HG03095 (cell line): Measurements from ENCODE around the gene RGR.

Experiments used
- ATAC-seq: cut with Tn5 transposase; IDR thresholded peaks from one replicate; pipeline ENCODE4 v1.9.1; 2021; ENCODE audit warnings: moderate library complexity; ENCODE audit not compliant: unreplicated experiment

Gene RGR

DNA sequence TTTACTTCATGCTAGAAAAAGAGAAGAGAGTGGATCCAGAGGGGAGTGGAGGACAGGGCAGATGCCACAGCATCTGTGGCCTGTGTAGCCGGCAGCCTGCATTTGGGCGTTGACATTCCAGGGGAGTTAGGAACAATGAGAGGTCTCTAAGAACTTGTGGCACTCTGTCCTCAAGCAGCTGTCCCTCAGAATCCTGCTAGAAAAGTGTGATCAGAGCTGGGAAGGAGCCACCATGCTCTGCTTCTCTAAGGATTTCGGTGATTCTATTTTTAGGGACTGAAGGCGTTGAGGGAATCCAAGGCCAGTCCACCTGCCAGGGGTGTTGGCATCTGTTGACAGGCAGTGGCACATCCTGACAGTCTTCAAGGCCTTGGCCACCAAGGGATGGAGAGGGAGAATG, 27.1 kb upstream of the RGR start:
- ATAC-seq, result no peak

DNA sequence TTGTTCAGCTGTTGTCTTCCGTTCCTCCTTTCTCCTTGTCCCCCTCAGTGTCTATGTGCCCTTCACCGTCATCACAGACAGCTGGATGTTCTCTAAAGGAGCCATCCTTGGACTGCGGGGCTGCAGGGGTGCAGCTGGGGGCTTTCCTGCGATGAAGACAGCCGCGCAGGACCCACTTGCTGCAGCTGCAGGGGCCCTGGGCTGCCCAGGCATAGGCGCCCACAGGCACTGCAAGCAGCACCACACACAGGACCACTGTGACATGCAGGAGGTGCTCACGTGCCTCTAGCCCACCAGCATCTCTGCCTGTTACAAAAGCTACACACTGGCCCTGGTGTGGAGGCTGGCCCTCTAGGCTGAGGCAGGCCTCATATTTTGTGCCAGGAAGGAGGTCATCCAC, 22.9 kb upstream of the RGR start:
- ATAC-seq, result no peak

DNA sequence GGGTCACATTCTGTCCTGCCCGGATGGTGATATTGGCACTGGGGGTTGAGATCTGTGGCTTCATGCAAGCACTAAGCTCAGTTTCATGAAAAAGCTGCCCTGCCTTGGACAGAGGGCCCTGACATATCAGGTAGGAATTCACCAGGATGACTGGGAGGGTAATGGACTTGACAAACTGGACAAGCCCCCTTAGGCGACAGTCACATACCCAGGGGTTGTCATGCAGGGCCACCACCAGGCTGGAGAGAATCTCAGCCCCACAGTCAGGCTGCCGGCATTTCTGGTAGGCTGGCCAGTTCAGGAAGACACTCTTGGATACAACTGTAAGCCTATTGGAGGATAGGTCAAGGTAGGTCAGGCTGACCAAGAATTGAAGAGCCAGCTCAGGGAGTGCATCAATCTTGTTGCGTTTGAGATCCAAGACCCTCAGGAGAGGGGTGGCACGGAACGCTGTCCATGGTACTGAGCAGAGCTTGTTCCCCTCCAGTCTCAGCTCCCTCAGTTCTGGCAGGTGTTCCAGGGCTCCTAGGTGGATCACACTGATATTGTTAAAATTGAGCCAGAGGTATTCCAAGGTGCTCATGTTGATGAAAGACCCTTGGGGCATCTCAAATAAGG, 20.3 kb upstream of the RGR start:
- no peak for ATAC-seq

DNA sequence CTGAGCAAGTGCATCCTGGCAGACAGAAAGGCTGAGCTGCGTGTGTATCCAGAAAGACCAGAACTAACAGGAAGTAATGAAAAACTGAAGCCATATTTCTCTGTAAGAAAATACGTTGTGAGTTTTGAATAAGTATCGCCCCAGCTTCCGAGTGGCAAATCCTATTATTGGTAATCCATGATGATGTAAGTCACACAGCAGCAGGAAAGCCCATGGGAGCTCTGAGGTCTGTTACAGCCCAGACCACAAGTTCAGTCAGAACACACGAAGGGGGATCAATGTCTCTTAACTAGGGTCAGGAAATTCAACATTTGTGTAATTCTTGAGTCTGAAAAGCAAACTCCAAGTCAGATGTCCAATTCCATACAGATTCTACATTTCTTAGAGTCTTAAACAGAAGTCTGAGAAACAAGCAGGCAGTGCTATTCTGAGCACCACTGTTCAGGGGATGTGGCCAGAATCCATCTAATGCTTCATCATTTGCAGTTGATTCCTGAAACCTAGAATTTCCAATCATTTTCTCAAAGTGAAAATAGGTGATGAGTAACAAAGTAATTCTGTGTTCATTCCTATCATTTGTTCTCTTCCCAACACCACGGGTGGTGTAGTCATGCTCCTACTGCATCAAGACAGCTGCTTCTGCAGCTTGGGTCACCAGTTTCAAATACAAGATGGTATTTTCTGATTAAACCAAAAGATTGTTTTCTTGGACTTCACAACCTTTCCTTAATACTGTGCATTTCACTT, 19.3 kb upstream of the RGR start, which contains the start of gene LRIT2:
Gene LRIT2, minus strand, starts transcription at position 118 of the 747 bp plus-strand sequence. Its CDS starts 24 bp downstream, at position 94.
- ATAC-seq, result no peak

DNA sequence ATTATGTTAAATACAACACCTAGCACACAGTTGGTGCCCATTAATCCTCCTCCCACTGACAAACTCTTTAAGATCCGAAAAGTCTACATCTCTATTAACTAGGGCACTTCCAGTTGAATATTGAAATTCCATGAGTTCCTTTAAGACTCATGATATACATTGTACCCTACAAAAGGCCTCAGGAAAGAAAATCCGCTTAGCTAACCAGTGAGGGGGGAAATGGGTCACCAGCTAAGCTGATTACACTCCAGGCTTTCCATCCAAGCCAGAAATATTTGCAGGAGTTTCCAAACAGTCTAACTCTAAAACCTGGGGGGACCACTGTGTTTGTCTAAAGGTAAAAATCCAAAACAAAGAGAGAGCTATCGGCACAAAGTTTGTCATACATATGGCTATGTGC, 18.2 kb upstream of the RGR start:
- ATAC-seq, result no peak

DNA sequence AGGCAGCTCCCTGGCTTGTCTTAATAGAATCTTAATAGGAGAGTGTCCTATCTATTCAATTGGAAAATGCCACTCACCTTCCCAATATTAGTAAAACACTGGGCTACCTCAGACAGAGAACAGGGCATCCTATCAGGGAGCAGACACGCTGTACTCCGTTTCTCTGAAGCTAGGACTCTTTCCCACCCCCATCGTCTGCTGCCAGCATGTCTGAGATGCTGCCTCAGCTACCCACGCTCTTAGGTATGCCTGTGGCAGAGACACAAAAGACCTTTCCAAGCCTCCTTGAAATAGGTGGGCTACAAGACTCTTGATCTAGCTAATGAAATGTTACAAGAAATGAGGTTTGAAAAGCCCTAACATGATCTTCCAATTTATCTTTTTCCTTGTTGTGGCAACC, 17.0 kb upstream of the RGR start:
- ATAC-seq, result no peak

DNA sequence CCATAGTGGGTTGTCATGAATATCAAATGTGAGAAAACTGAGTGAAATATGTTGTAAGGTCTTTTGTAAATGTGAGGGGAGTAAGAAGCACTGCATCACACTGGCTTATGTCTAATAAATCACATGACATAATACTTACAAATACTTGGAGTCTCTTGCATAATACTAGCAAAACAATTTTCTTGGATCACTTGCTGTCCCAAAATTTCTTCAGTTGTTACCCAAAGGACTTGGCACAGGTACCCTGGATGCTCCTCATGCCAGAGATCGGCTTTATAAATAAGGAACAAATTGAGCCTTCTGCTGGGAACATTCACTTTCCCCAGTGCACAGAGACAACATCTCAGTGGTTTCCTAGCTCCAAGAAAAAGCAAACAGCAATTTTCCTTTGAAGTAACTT, 14.5 kb upstream of the RGR start:
- no peak for ATAC-seq

DNA sequence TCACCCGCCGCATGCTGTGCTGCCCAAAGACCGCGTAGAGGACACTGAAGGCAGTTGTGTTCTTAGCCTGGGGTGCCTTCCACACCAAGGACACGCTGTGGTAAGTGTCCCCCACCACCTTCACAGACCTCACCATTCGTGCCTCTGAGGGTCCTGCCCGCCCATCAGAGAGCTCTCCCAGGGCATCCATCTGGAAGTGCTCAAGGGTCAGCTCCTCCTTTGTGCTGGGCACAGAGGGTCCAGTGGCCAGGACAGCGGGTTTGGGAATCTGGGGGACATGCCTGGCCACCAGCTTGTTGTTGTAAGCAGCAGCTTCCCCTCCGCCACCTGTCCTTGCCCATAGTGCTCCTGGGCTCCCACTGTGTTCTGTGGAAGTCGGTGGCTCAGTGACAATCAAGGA, 12.5 kb upstream of the RGR start:
- ATAC-seq, result no peak

DNA sequence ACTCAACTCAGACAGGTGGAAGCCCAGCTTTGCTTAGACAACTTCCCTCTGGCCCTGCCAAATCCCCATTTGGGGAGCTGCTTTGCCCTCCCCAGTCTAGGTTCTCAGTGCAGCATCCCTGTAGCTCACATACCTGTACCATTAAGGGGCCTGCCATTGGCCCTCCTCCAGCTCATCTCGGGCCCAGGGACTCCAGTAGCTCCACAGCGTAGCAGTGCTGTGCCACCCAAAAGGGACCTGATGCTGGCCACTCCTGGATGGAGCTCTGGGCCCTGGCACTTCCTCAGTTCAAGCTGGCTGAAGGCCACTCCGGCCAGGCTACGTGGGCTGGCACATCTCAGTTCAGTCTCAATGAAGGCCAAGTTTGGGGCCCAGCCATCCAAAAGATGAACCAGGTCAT, 10.9 kb upstream of the RGR start:
- ATAC-seq, result no peak

DNA sequence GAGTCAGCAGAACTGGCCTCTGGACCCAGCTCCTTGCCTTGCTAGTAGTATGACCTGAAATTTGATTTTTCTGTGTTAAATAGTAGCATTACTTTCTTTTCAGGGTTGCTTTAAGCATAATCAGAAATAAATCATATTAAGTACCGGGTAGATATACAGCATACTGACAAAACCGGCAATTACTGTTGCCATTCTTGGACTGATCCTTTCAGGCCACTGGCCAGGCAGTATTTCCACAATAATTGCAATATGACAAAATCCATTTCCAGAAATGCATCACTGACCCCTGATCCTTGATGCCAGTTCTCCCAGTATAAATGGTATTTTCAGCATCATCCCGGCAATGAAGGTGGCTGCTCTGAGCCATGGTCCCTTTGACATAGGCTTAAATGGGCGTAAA, 10.4 kb upstream of the RGR start:
- ATAC-seq, result no peak

DNA sequence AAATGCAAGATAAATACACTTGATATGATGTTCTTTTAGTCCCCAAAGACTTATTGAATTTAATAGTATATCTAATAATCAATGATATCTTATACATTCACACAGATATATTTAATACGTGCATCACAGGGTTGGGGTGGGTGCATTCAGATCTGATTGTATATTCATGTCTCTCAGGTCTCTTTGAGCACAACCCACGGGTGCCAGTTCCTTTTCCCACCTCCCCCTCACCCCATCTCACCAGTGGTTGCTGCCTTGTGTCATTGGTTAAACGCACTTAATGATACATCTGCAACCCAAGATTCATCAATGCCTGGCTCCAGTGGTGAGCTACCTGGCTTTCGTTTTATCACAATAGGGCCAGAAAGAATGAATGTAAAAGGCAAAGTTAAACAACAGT, 9.8 kb upstream of the RGR start:
- no peak for ATAC-seq

DNA sequence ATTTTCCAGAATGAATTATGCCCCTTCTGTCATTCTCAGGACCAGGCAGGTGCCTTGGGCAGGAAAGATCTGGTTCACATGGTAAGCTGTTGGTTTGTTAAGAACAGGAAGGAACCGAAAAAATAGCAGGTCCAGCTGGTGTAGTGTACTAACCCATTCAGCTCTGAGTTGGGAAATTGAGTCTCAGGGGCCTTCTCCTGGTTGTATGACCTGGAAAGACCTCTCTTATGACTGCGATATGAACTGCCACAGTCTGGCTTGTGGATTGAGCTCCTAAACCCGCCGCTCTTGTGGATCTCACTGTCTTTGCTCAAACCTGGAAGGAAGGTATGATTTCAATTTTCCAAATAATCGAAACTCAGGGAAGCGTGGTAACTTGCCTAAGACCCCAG, 8.1 kb upstream of the RGR start:
- no peak for ATAC-seq

DNA sequence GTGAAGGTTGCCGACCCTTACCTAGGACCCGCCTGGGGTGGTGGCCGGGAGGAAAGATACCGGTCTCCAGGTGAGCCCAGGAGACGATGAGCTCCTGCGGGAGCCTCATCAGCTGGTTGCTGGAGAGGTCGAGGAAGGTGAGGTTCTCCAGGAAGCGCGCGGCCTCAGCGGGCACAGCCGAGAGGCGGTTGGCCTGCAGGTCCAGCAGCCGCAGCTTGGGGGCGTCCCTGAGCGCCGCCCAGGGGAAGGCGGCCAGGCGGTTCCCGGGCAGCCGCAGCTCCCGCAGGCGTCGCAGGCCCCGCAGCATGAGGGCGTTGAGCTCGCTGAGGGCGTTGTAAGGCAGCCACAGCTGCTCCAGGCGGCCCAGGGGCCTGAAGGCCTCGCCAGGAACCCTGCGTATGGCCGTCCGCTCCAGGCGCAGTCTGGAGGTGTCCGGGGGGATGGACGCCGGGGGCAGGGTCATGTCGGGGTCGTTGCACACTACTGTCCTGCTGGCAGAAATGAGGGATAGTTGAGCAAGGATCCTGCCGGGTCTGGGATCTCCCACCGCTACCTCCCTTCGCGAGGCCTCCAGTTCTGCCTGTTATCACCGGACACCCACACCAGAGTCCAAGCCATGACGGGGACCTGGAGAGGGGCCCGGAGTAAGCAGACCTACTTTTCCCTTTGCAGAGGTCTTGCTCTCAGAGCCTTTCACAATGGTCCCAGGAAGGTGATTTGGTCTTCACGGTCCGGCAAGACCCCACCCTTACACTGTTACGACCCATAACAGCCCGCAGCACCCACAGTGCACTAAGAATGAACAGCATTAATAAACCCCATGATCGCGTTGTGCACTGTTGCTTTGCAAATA, 7.4 kb upstream of the RGR start:
- no peak for ATAC-seq

DNA sequence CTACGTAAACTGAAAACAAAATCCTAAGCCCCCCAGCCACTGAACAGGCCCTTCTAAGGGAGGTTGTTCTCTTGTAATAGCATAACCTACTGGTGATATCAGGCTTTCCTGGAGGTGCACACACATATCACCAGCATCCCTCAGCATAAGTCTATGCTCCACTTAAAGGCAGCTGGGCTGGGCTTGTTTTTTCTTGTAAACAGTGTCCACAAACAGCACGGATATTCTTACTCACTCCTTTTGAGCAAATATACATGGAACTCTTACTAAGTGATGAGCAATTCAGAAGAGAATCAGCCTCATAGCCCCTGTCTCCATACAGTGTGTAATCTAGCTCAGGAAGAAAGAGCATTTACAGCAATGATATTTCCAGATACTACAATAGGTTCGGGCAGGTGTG, 5.9 kb upstream of the RGR start:
- no peak for ATAC-seq

DNA sequence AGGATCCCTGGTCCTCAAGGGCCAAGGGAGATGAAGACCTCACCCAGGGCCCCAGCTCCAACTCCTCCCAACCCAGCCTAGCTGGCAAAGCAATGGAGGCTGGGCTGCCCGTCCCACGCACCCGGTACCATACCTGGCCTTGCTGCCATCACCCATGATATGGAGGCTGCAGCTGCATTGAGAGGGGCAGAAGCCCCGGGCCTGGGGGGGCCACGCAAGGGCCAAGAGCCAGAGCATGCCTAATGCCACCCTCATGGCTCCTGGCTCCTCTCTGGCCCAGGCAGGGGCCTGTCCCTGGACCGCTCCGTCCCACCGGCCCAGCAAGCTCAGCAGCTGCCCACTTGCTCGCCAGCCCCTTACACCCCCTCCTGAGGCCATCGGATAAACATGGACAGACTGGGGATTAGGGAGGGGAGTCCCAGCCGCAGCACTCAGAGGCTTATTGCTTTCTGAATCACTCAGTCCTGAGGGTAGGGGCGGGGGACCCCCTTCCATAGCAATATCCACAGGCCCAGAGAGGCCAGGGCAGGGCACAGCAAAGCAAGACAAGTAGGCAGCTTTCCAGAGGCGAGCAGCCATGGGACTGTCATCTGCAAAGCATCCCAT, 3.6 kb upstream of the RGR start, which contains the start of gene LRIT1:
Gene LRIT1, minus strand, starts transcription at position 362 of the 606 bp plus-strand sequence. Its CDS starts 107 bp downstream, at position 255.
- ATAC-seq, result no peak

DNA sequence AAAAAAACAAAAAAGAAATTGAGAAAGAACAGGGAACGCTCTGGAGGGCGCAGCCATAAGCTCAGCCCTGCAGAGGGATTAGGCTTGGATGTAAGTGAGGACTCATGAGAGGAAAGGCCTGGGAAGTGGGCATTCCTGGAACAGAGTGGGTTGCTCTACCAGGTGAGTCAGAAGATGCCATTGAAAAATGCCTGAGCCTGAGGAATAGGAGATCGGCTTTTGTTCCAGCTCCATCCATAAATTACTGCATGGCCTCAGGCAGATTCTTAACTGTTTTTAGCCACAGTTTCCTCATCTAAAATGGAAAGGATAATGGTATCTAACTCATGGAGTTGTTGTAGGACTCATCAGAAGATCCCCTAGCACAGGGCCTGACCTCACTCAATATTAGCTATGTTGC, 1.1 kb upstream of the RGR start:
- no peak for ATAC-seq

DNA sequence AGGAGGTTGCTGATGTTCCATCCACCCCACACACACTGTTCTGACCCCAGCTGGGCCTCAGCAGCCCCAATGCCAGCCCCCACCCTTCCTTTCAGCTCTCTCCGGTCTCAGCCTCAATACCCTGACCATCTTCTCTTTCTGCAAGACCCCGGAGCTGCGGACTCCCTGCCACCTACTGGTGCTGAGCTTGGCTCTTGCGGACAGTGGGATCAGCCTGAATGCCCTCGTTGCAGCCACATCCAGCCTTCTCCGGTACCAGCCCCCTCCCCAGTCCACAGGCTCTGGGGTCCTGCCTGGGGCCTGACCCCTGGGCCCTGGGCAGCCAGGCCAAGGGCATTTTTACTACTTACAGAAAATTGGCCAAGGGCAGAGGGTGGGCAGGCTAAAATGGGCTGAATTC, 2.6 kb downstream of the RGR start:
- ATAC-seq, result no peak

DNA sequence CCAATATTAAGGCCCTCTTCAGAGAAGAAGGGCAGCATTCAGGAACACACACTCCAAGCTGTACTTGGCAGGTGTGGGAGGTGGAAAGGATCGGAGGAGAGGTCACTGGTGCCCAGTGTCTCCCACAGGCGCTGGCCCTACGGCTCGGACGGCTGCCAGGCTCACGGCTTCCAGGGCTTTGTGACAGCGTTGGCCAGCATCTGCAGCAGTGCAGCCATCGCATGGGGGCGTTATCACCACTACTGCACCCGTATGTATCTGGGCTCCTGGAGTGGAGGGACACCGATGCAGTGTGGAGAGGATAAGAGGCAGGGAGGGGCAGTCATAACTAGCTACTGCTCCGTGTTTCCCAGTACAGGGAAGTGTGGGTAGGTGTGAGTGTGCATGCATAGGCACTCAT, 3.9 kb downstream of the RGR start:
- no peak for ATAC-seq

DNA sequence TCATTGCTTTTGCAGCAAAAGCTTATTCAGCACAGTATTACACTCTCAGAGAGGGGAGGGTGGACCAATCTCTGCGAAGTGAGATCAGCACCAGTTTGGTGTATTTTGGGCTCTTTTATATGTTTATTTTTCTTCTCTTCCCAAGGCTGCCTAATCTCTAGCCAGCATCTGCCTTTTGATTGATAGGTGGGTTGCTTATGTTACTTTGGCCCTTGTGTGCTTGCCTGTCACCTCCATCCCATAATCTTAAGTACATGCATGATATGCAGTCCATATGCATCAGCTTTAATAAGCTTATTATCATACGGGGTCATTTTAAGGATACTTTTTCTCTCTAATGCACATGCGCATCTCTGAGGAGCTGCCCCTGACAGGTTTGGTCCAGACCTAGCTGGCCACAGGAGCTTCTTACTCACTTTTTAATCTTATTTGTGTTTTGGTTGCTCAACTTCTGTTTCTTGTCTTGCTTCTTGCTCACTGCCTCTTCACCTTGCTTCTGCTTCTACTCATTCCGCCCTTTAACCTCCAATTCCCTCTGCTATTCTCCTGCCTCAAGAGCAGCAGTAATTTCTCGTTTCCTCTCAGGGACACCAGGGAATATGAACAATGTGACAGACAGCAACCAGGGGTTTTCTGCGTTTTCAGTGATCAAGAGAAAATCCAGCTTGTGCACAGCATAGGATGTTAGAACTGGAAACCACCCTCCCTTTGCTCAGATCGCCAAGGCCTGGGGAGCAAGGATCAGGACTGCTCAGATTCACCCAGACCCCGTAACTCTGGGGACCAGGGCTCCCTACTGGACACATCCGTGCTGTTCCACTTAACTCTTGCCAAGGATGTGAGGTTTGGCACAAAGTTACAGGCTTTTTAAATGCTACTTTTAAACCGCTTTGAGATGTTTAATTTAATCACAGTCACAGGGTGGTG, 10.0 kb downstream of the RGR start:
- no peak for ATAC-seq
